Retinal pigment epithelial cell (primary cell): Measurements from ENCODE around the gene CAND1.

Experiments
- DNase-seq: peaks from one replicate; pipeline ENCODE4 v3.0.0-alpha.2; 2010; ENCODE audit warnings: low read depth
- H3K4me3 ChIP-seq: 2 replicates; pipeline ENCODE4 v1.5.1; 2011; ENCODE audit warnings: mild to moderate bottlenecking, low read length, control low read depth, moderate library complexity
- TF ChIP-seq, protein P1 (sequence below): conservative IDR thresholded peaks from 2 replicates; pipeline ENCODE4 v1.5.1; 2011; ENCODE audit warnings: low read depth, low read length, control low read depth, inconsistent platforms

The CAND1 gene

GRCh38 chr12:67299526-67299925 lies 30.4 kb downstream of the CAND1 start:
- H3K4me3 ChIP-seq: no peak overlapping the region
- no peak for DNase-seq
- TF ChIP-seq, protein P1, sequence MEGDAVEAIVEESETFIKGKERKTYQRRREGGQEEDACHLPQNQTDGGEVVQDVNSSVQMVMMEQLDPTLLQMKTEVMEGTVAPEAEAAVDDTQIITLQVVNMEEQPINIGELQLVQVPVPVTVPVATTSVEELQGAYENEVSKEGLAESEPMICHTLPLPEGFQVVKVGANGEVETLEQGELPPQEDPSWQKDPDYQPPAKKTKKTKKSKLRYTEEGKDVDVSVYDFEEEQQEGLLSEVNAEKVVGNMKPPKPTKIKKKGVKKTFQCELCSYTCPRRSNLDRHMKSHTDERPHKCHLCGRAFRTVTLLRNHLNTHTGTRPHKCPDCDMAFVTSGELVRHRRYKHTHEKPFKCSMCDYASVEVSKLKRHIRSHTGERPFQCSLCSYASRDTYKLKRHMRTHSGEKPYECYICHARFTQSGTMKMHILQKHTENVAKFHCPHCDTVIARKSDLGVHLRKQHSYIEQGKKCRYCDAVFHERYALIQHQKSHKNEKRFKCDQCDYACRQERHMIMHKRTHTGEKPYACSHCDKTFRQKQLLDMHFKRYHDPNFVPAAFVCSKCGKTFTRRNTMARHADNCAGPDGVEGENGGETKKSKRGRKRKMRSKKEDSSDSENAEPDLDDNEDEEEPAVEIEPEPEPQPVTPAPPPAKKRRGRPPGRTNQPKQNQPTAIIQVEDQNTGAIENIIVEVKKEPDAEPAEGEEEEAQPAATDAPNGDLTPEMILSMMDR: no peak

DNA sequence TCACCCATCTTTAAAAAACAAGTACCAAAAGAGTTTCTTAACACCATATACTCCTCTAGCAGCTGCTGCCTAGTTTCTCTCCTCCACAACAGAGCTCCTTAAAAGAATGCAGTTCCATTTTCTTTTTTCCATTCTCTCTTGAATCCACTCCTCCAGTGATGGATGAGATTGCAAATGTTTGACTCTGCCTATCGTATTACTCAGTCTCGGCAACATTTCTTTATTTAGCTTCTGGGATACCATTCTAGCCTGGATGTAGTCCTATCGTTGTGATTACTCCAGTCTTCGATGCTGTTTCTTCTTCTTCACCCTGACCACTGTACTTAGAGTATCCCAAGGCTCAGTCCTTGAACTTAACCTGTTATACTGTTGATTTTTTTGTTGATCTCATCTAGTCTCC lies 30.8 kb downstream of the CAND1 start:
- DNase-seq: no peak
- TF ChIP-seq, protein P1: no peak
- H3K4me3 ChIP-seq: no peak overlapping the region

GRCh38 chr12:67302162-67302561 lies 33.0 kb downstream of the CAND1 start:
- no peak for DNase-seq
- TF ChIP-seq, protein P1: no peak
- no peak overlapping the region for H3K4me3 ChIP-seq

DNA sequence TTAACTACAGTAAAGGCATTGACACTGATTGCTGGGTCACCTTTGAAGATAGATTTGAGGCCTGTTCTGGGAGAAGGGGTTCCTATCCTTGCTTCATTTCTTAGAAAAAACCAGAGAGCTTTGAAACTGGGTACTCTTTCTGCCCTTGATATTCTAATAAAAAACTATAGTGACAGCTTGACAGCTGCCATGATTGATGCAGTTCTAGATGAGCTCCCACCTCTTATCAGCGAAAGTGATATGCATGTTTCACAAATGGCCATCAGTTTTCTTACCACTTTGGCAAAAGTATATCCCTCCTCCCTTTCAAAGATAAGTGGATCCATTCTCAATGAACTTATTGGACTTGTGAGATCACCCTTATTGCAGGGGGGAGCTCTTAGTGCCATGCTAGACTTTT lies 36.4 kb downstream of the CAND1 start:
- TF ChIP-seq, protein P1: no peak
- H3K4me3 ChIP-seq: no peak overlapping the region
- no peak for DNase-seq

DNA sequence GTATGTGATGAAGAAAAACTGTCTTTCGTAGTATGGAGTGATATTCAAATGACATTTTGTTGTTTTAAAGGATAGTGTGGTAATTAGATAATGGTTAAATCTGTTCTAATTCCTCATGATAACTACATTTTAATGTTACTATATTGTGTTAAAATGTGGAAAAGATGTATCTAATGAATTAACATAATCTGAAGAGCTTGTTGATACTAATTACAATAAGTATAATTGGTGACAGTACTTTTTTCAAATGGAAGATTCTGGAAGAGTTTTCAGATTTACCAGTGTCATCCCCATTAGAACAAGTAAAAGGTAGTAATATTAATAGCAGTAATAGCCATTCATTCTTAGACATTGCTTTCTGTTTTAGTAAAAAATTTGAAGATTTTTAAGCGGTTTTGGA lies 37.6 kb downstream of the CAND1 start:
- H3K4me3 ChIP-seq: no peak overlapping the region
- no peak for DNase-seq
- TF ChIP-seq, protein P1: no peak

GRCh38 chr12:67315661-67316060 lies 46.5 kb downstream of the CAND1 start:
- H3K4me3 ChIP-seq: no peak overlapping the region
- DNase-seq: no peak
- TF ChIP-seq, protein P1: no peak

- TF ChIP-seq, protein P1: no peak
- no peak for DNase-seq
- no peak overlapping the region for H3K4me3 ChIP-seq
Measured at GRCh38 chr12:67318786-67319185, 49.6 kb downstream of the CAND1 start.
